HG02642 (cell line): ENCODE data around the gene BST1.

Experiments
- ATAC-seq: cut with Tn5 transposase; IDR thresholded peaks from one replicate; pipeline ENCODE4 v1.9.1; 2021; ENCODE audit warnings: mild to moderate bottlenecking; ENCODE audit not compliant: unreplicated experiment, poor library complexity

BST1 gene, protein sequence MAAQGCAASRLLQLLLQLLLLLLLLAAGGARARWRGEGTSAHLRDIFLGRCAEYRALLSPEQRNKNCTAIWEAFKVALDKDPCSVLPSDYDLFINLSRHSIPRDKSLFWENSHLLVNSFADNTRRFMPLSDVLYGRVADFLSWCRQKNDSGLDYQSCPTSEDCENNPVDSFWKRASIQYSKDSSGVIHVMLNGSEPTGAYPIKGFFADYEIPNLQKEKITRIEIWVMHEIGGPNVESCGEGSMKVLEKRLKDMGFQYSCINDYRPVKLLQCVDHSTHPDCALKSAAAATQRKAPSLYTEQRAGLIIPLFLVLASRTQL

DNA sequence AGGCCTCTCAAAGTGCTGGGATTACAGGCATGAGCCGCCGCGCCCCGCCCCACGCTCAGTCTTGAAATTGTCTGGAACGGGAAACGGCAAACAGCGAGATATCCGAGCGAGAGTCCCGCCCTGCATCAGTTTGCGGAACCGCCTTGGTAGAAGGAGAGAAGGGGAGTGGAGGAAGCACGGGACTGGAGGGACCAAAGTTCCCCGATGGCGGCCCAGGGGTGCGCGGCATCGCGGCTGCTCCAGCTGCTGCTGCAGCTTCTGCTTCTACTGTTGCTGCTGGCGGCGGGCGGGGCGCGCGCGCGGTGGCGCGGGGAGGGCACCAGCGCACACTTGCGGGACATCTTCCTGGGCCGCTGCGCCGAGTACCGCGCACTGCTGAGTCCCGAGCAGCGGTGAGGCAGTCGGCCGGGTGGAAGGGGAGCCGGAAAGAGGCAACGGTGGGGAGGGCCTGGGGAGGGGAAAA, at the start of gene BST1:
Gene BST1, plus strand, starts transcription at position 125 of the 463 bp plus-strand sequence. Its CDS starts 80 bp downstream, at position 205.
- peak; percentile 80 for ATAC-seq

DNA sequence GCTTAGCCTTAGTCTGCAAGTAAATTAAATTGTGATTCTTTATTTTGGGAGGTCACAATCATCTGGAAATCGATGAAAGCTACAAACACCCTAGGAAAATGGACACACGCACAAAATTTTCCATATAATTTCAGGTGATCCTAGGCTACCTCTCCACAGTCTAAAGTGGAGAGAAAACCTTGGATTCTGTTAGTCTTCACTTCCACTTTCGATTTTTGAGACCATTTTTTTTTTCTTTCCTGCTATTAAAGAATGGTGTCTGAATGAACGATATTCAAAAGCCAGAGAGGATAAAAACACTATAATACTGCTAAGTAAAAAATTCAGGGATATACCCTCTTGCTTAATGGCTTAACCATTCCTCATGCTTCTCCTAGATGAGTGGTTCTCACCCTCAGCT, 49.4 kb upstream of the BST1 start:
- ATAC-seq = no peak

GRCh38 chr4:15653864-15654592, 48.8 kb upstream of the BST1 start:
- ATAC-seq = no peak

GRCh38 chr4:15654593-15655222, 48.2 kb upstream of the BST1 start:
- ATAC-seq = peak; percentile 62

DNA sequence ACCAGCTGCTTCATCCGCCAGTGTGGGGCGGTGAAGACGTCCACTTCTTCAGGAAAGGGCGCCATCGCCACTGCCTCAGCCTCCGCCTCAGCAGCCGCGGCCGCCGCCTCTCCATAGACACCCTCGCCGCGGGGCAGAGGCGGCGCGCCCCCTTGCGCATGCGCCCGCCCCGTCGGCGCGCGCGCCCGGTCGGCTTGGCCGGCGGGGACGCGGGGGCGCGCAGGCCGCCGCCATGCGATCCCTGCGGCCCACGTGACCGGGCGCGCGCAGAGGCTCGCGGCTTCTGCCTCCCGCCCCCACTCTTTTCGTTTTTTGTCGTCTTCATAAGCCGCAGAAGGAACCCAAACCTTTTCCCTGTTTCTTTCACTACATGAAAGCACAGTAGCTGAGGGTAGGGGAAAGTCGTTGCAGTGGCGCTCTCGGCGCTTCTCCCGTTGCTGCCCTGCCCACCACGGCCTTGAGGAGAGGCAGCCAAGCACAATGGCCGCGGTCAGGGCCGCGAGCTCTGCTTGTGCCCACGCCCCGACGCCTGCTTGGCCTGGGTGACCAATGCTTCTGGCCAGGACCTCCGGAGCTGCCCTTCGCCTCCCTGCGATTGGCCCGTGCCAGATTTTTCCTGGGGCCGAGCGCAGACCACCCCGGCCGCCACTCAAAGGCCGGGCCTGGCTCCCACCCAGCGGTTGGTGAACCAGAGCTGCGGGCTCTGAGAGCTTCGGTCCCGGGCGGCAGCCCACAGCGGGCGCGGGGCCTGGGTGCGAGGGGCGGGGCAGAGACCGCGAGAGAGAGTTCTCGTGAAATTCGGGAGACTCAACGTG, 47.4 kb upstream of the BST1 start, which contains the start of gene FBXL5:
Gene FBXL5, minus strand, starts transcription at position 135 of the 815 bp plus-strand sequence. Its CDS starts 70 bp downstream, at position 65.
- peak; percentile 78 for ATAC-seq

- no peak for ATAC-seq
Observed at GRCh38 chr4:15656038-15656470, 46.8 kb upstream of the BST1 start.

DNA sequence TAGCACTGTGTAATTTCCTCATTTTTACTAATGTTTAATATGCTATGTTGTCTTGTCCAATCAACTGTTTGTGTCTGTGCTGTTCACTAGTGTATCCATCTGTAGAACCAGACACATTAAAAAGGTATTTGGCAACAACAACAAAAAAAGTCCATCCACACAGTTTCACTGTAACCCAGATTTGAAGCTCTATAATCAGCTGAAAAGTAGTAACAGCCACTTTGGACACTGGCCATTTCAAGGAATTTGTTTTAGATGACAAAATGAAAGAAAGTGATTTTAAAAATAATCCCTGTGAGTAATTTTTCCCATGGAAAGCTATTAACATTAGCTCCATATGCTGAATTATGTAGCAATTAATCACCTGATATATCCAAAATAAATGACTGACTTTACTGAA, 45.5 kb upstream of the BST1 start:
- ATAC-seq = no peak

DNA sequence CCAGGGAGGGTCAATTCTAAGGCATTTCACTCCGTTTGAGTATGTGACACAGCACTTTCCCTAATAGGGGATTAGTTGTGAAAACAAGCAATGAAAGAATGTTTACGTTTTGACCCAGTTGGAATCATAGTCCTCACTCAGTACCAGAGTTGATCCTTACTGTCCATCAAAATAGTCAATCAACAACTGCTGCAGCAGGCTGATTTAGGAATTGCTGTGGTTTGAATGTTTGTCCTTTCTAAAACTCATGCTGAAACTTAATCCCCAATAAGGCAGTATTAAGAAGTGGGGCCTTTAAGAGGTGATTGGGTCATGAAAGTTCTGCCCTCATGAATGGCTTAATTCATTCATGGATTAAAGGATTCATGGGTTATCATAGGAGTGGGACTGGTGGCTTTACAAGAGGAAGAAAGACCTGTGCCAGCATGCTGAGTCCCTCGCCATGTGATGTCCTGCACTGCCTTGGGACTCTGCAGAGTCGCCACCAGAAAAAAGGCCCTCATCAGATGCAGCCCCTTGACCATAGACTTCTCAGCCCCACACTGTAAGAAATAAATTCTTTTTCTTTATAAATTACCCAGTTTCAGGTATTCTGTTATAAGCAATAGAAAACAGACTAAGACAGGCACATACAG, 44.6 kb upstream of the BST1 start:
- ATAC-seq = no peak

DNA sequence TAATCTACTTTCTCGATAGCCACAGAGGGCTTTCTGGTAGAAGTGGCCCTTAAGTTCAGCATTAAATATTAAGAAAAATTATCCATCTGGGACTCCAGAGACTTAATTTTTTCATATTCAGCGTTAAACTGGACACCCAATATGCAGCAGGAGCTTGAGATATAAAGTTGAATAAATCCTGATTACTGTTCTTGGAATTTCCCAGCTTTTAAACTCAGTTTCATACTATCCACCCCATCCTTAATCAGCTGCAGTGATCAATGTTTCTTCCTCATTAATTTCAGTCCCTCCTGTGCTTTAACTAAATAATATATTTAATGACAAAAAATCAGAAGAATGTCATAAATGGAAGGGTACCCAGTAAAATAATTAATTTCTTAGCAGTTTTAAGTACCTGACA, 44.1 kb upstream of the BST1 start:
- no peak for ATAC-seq

DNA sequence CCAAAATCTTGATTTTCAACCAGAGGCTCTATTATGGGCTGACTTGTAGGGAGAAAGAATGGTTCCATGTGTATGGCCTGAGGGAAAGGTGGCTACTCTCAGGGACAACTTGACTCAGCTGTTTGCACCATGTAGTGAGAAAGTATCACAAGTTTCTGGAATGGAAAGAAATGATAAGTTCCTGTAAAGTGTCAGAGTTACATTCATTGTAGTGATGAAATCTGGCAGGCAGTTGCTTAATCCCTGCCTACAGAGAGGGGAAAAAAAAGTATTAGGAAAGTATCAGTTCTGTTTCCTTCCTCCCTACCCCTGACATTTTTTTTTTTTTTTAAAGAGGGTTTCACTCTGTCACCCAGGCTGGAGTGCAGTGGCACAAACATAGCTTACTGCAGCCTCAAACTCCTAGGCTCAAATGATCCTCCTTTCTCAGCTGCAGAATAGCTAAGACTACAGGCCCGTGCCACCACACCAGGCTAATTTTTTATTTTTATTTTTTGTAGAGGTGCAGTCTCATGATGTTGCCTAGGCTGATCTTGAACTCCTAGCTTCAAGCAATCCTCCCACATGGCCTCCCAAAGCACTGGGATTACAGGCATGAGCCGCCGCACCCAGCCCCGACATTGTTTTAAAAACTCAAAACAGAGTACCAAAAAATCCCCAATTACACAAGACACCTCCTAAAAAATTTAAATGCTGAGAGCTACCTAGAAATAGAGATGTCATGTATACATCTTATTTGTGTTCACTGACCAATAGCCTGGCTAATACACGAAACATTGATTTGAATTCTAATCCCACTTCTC, 42.9 kb upstream of the BST1 start:
- no peak for ATAC-seq

- ATAC-seq = no peak
Observed at GRCh38 chr4:15665753-15666365, 37.0 kb upstream of the BST1 start.

DNA sequence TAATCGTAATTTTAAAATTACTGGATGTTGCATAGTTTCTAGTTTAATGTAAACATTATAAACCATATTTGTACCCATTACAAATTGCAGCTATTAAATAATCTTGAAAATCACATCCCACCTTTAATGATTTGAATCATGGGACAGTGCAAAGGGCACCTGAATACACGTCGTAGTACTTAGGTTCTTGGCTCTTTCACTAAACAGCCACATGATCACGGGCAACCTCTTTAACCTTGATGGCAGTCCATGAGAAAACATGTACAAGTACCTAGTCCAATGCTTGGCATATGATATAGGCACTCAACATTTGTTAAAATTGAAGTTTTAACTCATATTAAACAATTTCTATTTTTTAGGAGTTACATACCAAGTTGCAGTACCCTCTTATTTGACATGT, 35.9 kb upstream of the BST1 start:
- ATAC-seq = no peak

DNA sequence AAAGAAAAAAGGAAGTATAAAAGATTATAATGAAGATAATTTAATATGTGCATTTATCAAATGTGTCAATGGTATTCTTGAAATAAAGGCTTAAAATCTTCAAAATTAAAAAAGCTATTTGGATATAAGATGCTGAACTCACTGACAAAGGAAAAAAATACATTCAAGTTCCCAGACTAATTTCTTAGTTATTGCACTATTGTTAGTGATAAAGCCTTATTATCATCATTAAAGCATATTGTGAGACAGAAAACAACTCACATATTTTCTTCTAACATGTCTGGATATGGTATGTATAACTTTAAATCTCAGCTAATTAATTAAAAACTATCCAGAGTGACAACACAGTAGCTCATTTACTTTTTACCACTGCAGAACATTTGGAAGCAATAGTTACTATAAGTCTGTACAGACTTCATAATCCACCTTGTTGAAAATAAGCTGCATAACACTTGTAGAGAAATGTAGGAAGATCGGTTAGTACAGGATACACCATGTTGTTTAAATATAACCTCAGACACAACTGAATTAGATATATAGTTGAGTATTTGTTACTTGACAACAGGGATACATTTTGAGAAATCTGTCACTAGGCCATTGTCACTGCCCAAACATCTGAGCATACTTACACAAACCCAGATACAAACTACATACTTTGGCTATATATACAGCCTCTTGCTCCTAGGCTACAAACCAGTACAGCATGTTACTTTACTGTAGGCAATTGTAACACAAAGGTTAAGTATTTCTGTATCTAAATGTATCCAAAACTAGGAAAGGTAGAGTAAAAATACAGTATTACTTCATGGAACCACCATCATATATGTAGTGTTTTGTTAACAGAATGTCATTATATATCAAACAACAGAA, 34.1 kb upstream of the BST1 start:
- no peak for ATAC-seq

DNA sequence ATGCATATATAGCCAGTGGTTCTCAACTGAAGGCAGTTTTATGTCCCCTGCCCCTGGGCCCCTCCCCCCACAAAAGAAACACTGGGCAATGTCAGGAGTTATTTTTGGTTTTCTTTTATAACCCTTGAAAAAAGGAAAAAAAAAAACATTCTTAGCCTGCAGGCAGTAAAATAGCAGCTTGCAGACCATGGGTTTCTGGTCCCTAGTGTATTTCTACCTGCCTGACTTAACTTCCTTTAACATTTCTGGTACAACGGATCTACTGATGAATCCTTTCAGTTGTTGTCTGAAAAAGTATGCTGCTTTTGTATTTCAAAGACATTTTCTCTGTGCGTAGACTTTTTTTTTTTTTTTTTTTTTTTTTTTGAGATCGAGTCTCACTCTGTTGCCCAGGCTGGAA, 32.3 kb upstream of the BST1 start:
- ATAC-seq = no peak

DNA sequence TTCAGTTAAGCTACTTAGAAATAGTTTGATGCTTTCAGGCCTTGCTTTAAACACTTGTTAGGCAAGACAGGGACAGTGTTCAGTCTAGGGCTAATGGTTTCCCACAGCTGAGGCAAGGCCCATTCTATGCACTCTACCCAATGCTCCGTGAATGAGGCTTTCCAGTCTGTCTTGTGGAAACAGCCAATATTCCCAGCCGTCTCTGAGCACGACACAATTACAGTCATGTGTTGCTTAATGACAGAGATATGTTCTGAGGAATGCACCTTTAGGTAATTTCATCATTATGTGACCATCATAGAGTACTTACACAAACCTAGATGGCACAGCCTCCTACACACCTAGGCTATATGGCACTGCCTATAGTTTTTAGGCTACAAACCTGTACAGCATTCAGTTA, 30.8 kb upstream of the BST1 start:
- no peak for ATAC-seq

DNA sequence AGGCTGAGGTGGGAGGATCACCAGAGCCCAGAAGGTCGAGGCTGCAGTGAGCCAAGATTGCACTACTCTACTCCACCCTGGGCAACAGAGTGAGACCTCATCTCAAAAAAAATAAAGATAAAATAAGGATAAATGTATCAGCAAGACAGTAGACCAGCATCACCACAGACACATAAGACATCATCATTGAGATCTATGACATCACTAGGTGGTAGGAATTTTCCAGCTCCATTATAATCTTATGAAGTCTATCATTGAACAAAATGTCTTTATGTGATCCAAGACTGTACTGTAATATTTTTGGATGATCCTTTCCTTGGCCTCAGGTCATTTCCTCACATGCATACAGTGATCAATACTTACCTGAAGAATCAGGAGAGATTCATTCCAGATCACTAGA, 29.5 kb upstream of the BST1 start:
- ATAC-seq = no peak

GRCh38 chr4:15674046-15674445, 28.8 kb upstream of the BST1 start:
- no peak for ATAC-seq

- no peak for ATAC-seq
Observed at GRCh38 chr4:15674926-15675325, 27.9 kb upstream of the BST1 start.
